A375 (cell line): ENCODE data around the gene ZCCHC24. TPM values are rescaled to one million over a fixed set of nuclear protein-coding genes. Genes with fewer than 3 reads are reported as not detected.

Experiments used
- total RNA-seq: library from RNA; depleted of rRNA; stranded (reverse); fragments of >200 nt; shearing (Covaris generic); gene quantifications from 2 replicates; pipeline ENCODE4 v1.2.3, GENCODE V29; 2014; rRNA removed

Gene ZCCHC24
- total RNA-seq: 25.8 and 29.0 TPM in 2 replicates

DNA sequence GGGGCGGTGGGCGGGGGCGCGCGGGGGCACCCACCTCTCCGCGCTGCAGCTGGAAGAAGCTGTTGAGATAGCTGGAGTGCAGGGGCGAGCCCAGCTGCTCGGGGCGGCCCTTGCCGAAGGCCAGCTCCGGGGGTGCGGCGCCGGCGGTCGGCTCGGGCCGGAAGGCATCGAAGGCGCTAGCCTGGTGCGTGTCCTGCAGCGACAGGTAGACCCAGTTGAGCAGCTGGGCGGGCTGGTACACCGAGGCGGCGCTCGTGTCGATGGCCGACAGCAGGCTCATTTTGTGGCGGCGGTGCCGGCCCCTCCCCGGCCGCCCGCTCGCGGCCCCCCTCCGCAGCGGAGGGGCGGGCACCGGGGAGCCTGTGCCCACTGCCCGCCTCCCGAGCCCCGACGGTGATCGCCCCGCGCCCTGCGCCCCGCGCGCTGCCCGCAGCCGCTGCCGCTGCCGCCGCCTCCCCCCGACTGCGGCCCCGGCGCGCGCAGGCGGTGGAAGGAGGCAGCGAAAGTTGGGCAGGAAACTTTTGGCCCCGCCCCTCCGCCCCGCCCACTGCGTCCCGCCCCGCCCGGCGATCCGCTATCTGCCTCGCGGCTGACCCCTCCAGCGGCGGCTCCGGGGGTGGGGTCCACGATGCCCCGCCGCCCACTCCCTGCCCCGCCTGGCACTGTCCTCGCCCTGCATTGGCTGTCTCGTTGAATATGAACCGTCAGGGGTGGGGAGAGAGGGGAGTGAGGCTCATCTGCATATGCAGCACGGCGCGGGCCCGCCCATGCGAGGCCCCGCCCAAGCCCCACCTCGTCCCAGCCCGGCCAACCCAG, at the start of gene ZCCHC24:
ZCCHC24 (minus strand) TSS at position 464 of the 816 bp plus-strand sequence; CDS start at position 280, 184 bp downstream.

GRCh38 chr10:79347226-79347893, 98.1 kb downstream of the ZCCHC24 start, which contains the start of gene PPIF:
TSS of gene PPIF (plus strand) at chr10:79347469. CDS start at chr10:79347549, 80 bp downstream.

Other genes starting within 250 kb of the ZCCHC24 start
- 50.2 and 57.8 TPM in 2 replicates for gene PPIF, start 98.2 kb downstream of the ZCCHC24 start, total RNA-seq
- 0.40 and 1.0 TPM in 2 replicates for gene EIF5AL1, start 66.9 kb upstream of the ZCCHC24 start, total RNA-seq
- not detected in 2 replicates for gene SFTPA2, start 114.8 kb upstream of the ZCCHC24 start, total RNA-seq
- not detected in 2 replicates for gene SFTPA1, start 165.3 kb upstream of the ZCCHC24 start, total RNA-seq